Measurements from ENCODE around the gene RGMA.

DNA sequence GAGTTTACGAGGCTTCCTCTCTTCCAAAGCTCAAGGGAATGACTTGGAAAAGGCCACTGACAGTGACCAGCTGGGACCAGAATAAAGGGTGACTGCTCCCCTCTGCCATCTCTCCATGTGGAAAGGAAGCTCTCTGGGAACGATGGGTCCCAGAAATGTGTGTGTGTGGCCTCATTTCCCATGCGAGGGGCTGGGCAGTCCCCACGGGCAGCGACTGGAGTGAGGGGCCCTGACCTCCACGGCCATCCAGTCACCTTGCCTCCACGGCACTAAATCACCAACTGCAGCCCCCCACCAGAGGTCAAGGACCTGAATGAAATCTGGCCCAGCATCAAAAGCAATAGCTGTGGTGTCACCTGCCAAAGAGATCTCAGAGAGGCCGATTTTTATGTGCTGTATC, 29.6 kb downstream of the RGMA start:
- no peak for TF ChIP-seq LEF1 (IDR thresholded peaks at IDR 0.05; ENCODE audit: borderline replicate concordance)
- no peak for TF ChIP-seq ARNT (IDR thresholded peaks at IDR 0.05)
- TF ChIP-seq TARDBP (IDR thresholded peaks at IDR 0.05): no peak
- no peak for TF ChIP-seq ELF4 (IDR thresholded peaks at IDR 0.05)
- no peak for TF ChIP-seq L3MBTL2 (conservative IDR thresholded peaks at IDR 0.05)
- TF ChIP-seq BHLHE40 (IDR thresholded peaks at IDR 0.05; ENCODE audit: borderline replicate concordance): no peak
- TF ChIP-seq SP1 (IDR thresholded peaks at IDR 0.05): no peak
- no peak for TF ChIP-seq SUZ12 (IDR thresholded peaks at IDR 0.05)
- no peak for TF ChIP-seq FOXK2 (IDR thresholded peaks at IDR 0.05)
- no peak for TF ChIP-seq PKNOX1 (IDR thresholded peaks at IDR 0.05)
- no peak for TF ChIP-seq HDGF (IDR thresholded peaks at IDR 0.05; ENCODE audit: borderline replicate concordance)
- no peak for TF ChIP-seq NFRKB (IDR thresholded peaks at IDR 0.05)
- TF ChIP-seq ZNF384 (IDR thresholded peaks at IDR 0.05): no peak

All from HEK293T (cell line).